ENCODE measurements around the gene NOXO1.
"Not testable (repeated sequence)": the region's sequence is repeated elsewhere in the genome, so short reads cannot be mapped to it uniquely, and the experiment has no call there.

The NOXO1 gene

GRCh38 chr16:1981398-1981836 lies at the start of gene NOXO1:
Gene NOXO1 (minus strand): TSS chr16:1981469. CDS start chr16:1981179, 290 bp downstream.
- no peak for DNase-seq

- DNase-seq: no peak
Measured at GRCh38 chr16:2030036-2030435, 48.8 kb upstream of the NOXO1 start.

GRCh38 chr16:2029350-2029749 lies 48.1 kb upstream of the NOXO1 start:
- DNase-seq: no peak

GRCh38 chr16:2028620-2029220 lies 47.5 kb upstream of the NOXO1 start:
- DNase-seq: no peak

- no peak for DNase-seq
Measured at GRCh38 chr16:2028146-2028545, 46.9 kb upstream of the NOXO1 start.

- no peak for DNase-seq
Measured at GRCh38 chr16:2027024-2028010, 46.0 kb upstream of the NOXO1 start.

- no peak for DNase-seq
Measured at GRCh38 chr16:2026461-2027023, 45.3 kb upstream of the NOXO1 start, which contains the start of gene NHERF2. Gene NHERF2 (plus strand): TSS chr16:2026902. CDS start chr16:2027006, 104 bp downstream.

- no peak for DNase-seq
Measured at GRCh38 chr16:2025878-2026460, 44.7 kb upstream of the NOXO1 start.

- DNase-seq: no peak
Measured at GRCh38 chr16:2025251-2025650, 44.0 kb upstream of the NOXO1 start.

GRCh38 chr16:2024032-2024420 lies 42.8 kb upstream of the NOXO1 start:
- no peak for DNase-seq

GRCh38 chr16:2023092-2024031 lies 42.1 kb upstream of the NOXO1 start:
- peak; percentile 70 for DNase-seq

- no peak for DNase-seq
Measured at GRCh38 chr16:2022723-2023091, 41.4 kb upstream of the NOXO1 start.

- no peak for DNase-seq
Measured at GRCh38 chr16:2019921-2020831, 38.9 kb upstream of the NOXO1 start.

- DNase-seq: no peak
Measured at GRCh38 chr16:2019518-2019920, 38.2 kb upstream of the NOXO1 start, which contains the start of gene NPW. Gene NPW (plus strand): TSS chr16:2019785.

- no peak for DNase-seq
Measured at GRCh38 chr16:2016407-2016922, 35.2 kb upstream of the NOXO1 start.

GRCh38 chr16:2015947-2016208 lies 34.6 kb upstream of the NOXO1 start:
- DNase-seq: no peak

- no peak for DNase-seq
Measured at GRCh38 chr16:2015117-2015946, 34.1 kb upstream of the NOXO1 start.

GRCh38 chr16:2013527-2013926 lies 32.3 kb upstream of the NOXO1 start:
- DNase-seq: no peak

GRCh38 chr16:2011726-2012125 lies 30.5 kb upstream of the NOXO1 start:
- not testable (repeated sequence) for DNase-seq

All from NCI-H510A treated with DMSO at 0.1 percent for 48 hours (cell line).